Epithelial cell of esophagus (primary cell): ENCODE results near the gene YWHAG.

Source experiments
- DNase-seq: peaks from one replicate; pipeline ENCODE4 v3.0.0; 2010; ENCODE audit warnings: low read depth
- H3K4me3 ChIP-seq: 2 replicates; pipeline ENCODE4 v1.5.1; 2011; ENCODE audit warnings: mild to moderate bottlenecking, low read length, control low read depth
- TF ChIP-seq, protein P1 (sequence below): IDR thresholded peaks from 2 replicates; pipeline ENCODE4 v1.5.1; 2011; ENCODE audit warnings: low read depth, mild to moderate bottlenecking, low read length, control low read depth, inconsistent platforms; ENCODE audit not compliant: insufficient read depth; ENCODE audit errors: missing control alignments

The YWHAG gene

DNA sequence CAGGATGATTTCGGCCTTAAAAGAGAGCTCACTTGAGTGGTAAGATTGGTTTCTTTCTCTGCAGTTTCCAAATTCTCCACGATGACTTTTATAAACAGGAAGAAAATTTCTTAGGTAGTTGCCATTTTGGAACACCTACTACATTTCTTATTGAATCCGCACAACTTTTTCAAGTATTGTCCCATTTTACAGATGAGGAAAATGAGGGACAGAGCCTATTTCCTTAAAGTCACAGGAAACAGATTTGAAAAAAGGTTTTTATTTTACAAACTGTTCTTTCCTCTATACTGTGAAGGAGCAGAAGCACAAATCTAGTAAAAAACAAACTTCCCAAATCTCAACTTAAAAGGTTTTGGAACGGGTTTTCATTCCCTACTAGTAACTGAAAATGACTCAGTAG lies 2.7 kb downstream of the YWHAG start:
- DNase-seq: no peak
- peak overlapping the region; percentile 79 for H3K4me3 ChIP-seq
- TF ChIP-seq, protein P1, sequence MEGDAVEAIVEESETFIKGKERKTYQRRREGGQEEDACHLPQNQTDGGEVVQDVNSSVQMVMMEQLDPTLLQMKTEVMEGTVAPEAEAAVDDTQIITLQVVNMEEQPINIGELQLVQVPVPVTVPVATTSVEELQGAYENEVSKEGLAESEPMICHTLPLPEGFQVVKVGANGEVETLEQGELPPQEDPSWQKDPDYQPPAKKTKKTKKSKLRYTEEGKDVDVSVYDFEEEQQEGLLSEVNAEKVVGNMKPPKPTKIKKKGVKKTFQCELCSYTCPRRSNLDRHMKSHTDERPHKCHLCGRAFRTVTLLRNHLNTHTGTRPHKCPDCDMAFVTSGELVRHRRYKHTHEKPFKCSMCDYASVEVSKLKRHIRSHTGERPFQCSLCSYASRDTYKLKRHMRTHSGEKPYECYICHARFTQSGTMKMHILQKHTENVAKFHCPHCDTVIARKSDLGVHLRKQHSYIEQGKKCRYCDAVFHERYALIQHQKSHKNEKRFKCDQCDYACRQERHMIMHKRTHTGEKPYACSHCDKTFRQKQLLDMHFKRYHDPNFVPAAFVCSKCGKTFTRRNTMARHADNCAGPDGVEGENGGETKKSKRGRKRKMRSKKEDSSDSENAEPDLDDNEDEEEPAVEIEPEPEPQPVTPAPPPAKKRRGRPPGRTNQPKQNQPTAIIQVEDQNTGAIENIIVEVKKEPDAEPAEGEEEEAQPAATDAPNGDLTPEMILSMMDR: no peak

DNA sequence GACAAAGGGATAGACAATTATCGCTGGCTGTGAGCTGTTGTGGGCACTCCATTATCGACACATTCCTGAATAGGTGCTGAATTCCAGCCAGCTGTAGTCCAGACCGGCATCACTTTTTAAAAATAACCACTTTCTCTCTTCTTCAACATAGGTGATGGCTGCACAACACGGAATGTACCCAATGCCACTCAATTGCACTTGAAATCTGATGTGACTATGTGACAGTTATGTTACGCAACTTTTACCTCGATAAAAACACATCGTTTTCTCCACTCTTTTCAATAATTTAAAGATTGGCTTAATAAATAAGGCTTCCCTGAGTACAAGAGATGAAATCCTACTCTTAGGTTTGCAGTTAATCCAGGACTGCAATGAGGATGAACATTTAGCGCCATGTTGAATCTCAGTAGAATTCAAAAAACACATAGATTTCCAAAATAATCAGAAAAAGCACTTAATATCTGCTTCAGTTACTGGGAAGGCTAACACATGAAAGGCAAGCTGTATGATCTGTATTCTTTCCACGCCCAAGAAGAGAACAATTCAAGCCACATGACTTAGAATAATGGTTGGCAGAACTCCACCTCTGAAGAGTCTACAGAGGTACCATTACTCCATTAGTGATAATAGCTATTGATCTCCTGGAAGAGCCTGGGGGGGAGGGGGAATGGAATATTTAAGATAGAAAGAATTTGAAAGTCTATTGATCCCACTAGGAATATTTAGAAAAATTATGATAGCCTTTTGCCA lies 3.6 kb downstream of the YWHAG start:
- H3K4me3 ChIP-seq: no peak overlapping the region
- TF ChIP-seq, protein P1: no peak
- DNase-seq: no peak

DNA sequence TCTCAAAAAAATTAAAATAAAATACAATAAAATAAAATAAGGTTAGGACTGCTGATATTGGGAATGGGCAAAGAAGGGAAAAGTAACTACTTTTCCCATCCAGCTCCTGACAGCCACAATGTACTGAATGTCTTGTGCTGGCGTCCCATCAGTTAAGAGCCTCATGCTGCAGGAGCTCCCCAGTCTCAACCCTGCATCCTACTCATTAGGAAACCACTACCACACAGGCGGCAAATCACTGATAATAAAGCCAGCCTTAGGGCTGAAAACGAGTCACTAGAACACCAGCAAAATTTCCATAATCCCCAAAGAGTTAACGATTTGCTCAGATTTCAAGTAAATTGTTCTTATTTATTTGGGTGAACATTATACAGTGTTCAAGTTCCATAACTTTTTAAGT lies 4.3 kb downstream of the YWHAG start:
- TF ChIP-seq, protein P1: no peak
- DNase-seq: no peak
- no peak overlapping the region for H3K4me3 ChIP-seq

DNA sequence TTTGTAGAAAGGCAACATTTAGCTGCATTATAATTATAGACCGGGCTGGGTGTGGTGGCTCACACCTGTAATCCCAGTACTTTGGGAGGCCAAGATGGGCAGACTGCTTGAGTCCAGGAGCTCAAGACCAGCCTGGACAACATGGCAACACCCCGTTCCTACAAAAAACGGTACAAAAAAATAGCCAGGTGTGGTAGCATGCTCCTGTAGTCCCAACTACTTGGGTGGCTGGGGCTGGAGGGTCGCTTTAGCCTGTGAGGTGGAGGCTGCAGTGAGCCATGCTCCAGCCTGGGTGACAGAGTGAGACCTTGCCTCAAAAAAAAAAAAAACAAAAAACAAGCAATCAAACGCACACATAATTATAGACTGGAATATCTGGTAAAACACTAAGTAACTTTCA lies 5.0 kb downstream of the YWHAG start:
- TF ChIP-seq, protein P1: no peak
- no peak overlapping the region for H3K4me3 ChIP-seq
- no peak for DNase-seq

DNA sequence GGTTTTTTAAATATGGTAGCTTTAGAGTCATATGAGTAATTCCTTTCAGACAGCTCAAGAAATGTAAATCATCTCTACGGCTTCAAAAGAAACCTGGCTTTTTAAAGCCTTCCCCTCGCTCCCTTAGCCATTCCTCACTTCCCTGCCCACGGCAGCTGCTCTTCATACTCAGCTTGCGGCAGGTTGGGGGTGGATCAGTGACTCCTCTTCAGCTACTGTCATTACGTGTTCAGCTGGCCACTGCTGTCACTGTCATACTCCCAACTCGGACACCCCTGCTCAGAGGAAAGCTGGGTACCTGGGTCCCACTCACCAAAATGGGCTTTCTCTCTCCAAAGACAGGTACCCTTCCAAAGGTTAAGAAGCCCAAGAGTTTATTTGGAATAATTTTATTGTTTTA lies 6.6 kb downstream of the YWHAG start:
- DNase-seq: no peak
- TF ChIP-seq, protein P1: no peak
- no peak overlapping the region for H3K4me3 ChIP-seq

DNA sequence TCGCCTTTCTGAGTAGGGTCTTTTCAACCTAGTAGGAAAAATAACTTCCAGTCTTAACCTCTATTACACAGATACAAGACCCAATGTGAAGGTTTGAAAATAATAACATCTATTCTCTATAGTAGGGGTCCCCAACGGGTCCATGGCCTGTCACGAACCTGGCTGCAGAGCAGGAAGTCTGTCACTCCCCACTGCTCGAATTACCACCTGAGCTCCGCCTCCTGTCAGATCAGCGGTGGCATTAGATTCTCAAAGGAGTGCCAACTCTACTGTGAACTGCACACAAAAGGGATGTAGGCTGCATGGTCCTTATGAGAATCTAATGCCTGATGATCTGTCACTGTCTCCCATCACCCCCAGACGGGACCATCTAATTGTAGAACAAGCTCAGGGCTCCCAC lies 7.4 kb downstream of the YWHAG start:
- no peak overlapping the region for H3K4me3 ChIP-seq

More for the DNA sequence above, 7.4 kb downstream of the YWHAG start:
- no peak for DNase-seq
- TF ChIP-seq, protein P1: no peak
